Neural progenitor cell (in vitro differentiated cells): Measurements from ENCODE around the gene THBS3.

Source experiments
- EZH2phosphoT487 ChIP-seq: fragments of 200-600 bp; sonication (generic); IDR thresholded peaks from 2 replicates; pipeline ENCODE4 v1.6.1; 2017; ENCODE audit warnings: antibody characterized with exemption
- TF ChIP-seq, protein P1 (sequence below): fragments of 200-600 bp; sonication (generic); IDR thresholded peaks from 2 replicates; pipeline ENCODE4 v1.5.1; 2017; ENCODE audit warnings: antibody characterized with exemption, mild to moderate bottlenecking

DNA sequence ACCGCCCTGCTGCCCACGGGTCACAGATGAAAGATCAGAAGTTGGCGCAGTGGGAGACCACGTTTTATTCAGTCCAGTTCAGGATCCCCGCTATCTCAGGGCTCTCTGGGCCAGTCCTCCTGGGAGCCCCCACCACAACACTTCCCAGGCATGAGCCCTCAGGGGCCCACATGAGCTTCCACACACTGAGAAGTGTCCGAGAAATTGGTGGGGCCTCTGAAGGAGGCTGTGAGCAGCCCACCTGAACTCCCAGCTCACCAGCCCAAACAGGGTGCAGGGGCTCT lies 22.0 kb downstream of the THBS3 start:
- TF ChIP-seq, protein P1, sequence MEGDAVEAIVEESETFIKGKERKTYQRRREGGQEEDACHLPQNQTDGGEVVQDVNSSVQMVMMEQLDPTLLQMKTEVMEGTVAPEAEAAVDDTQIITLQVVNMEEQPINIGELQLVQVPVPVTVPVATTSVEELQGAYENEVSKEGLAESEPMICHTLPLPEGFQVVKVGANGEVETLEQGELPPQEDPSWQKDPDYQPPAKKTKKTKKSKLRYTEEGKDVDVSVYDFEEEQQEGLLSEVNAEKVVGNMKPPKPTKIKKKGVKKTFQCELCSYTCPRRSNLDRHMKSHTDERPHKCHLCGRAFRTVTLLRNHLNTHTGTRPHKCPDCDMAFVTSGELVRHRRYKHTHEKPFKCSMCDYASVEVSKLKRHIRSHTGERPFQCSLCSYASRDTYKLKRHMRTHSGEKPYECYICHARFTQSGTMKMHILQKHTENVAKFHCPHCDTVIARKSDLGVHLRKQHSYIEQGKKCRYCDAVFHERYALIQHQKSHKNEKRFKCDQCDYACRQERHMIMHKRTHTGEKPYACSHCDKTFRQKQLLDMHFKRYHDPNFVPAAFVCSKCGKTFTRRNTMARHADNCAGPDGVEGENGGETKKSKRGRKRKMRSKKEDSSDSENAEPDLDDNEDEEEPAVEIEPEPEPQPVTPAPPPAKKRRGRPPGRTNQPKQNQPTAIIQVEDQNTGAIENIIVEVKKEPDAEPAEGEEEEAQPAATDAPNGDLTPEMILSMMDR = no peak
- TF ChIP-seq EZH2phosphoT487 = no peak
